ENCODE results near the gene GPSM1.

- TF ChIP-seq CTCF (conservative IDR thresholded peaks at IDR 0.05; ENCODE audit: low read length) (no peak), EZH2phosphoT487 (IDR thresholded peaks at IDR 0.05; ENCODE audit: borderline replicate concordance) (no peak)
Measured at GRCh38 chr9:136322756-136323330, 4.5 kb upstream of the GPSM1 start.
